HEK293 (cell line): ENCODE data around the gene SPINT2.
A peak's percentile ranks its signal among the peaks of the same experiment; 100 is the strongest.

Source experiments
- CTCF ChIA-PET: fragments of 350-600 bp; formaldehyde crosslinking; extraction: SDS; loops from one replicate; lab custom pipeline; 2021; ENCODE audit warnings: antibody characterized with exemption; lab: Yijun Ruan, JAX
- POLR2A ChIA-PET: fragments of 300-600 bp; formaldehyde crosslinking; extraction: SDS; loops from one replicate; lab custom pipeline; 2020; ENCODE audit warnings: antibody characterized with exemption, inconsistent platforms; lab: Yijun Ruan, JAX
- H3K27ac ChIP-seq: fragments of 200-500 bp; sonication (Bioruptor generic); 2 replicates; pipeline ENCODE4 v1.5.1; 2014; ENCODE audit warnings: low read depth, low read length, control low read depth, inconsistent platforms; ENCODE audit errors: extremely low read depth
- H3K36me3 ChIP-seq, 2 experiments: fragments of 200-500 bp in 1 of 2; sonication (Bioruptor generic) in 1 of 2; 1 replicate in 1 of 2; 2 replicates in 1 of 2; pipeline ENCODE4 v1.5.1; 2014 to 2017; ENCODE audit warnings: inconsistent platforms in 2 of 2, low read length in 2 of 2; ENCODE audit not compliant: control insufficient read depth in 2 of 2, insufficient read depth in 1 of 2
- H3K4me1 ChIP-seq: fragments of 200-500 bp; sonication (Bioruptor generic); 2 replicates; pipeline ENCODE4 v1.5.1; 2014; ENCODE audit warnings: mild to moderate bottlenecking, low read length, inconsistent platforms; ENCODE audit not compliant: control insufficient read depth, insufficient read depth
- H3K4me3 ChIP-seq: 2 replicates; pipeline ENCODE4 v1.5.1; 2011; ENCODE audit warnings: low read depth, mild to moderate bottlenecking, control low read depth, low read length, moderate library complexity
- H3K9me3 ChIP-seq: fragments of 200-500 bp; sonication (Bioruptor generic); 2 replicates; pipeline ENCODE4 v1.5.1; 2014; ENCODE audit warnings: low read depth, low read length, inconsistent platforms; ENCODE audit not compliant: control insufficient read depth, insufficient read depth
- GFI1B ChIP-seq: fragments of 450-650 bp; formaldehyde crosslinking; IDR thresholded peaks from 2 replicates; pipeline ENCODE4 v1.5.1; 2016; ENCODE audit warnings: missing biosample characterization, missing genetic modification characterization
- GLI2 ChIP-seq: fragments of 450-650 bp; formaldehyde crosslinking; IDR thresholded peaks from 2 replicates; pipeline ENCODE4; 2017; ENCODE audit warnings: missing biosample characterization, missing genetic modification characterization, low read depth, borderline replicate concordance
- MEIS1 ChIP-seq: sonication (generic); formaldehyde crosslinking; IDR thresholded peaks from 2 replicates; pipeline ENCODE4 v1.8.1; 2022; ENCODE audit warnings: missing genetic modification reagents, mild to moderate bottlenecking, borderline replicate concordance
- MZF1 ChIP-seq: fragments of 450-650 bp; formaldehyde crosslinking; IDR thresholded peaks from 2 replicates; pipeline ENCODE4 v1.5.1; 2017; ENCODE audit warnings: missing biosample characterization, missing genetic modification characterization, borderline replicate concordance
- SALL2 ChIP-seq: fragments of 450-650 bp; formaldehyde crosslinking; IDR thresholded peaks from 2 replicates; pipeline ENCODE4 v1.5.0; 2017; ENCODE audit warnings: missing biosample characterization, mild to moderate bottlenecking, missing genetic modification characterization, borderline replicate concordance
- SP7 ChIP-seq: fragments of 450-650 bp; formaldehyde crosslinking; IDR thresholded peaks from 2 replicates; pipeline ENCODE4 v1.5.1; 2016; ENCODE audit warnings: missing biosample characterization, missing genetic modification characterization
- TCF7L2 ChIP-seq: IDR thresholded peaks from 2 replicates; pipeline ENCODE4 v1.6.1; 2011; ENCODE audit warnings: low read depth, mild to moderate bottlenecking, inconsistent platforms, low read length, moderate library complexity, borderline replicate concordance
- WT1 ChIP-seq: fragments of 450-650 bp; formaldehyde crosslinking; IDR thresholded peaks from 2 replicates; pipeline ENCODE4 v1.5.1; 2016; ENCODE audit warnings: missing biosample characterization, missing genetic modification characterization
- YY1 ChIP-seq: fragments of 450-650 bp; formaldehyde crosslinking; IDR thresholded peaks from 2 replicates; pipeline ENCODE4 v1.5.1; 2018; ENCODE audit warnings: missing biosample characterization, missing genetic modification characterization
- ZNF114 ChIP-seq: fragments of 450-650 bp; formaldehyde crosslinking; IDR thresholded peaks from 2 replicates; pipeline ENCODE4 v1.5.0; 2017; ENCODE audit warnings: missing biosample characterization, missing genetic modification characterization
- ZNF155 ChIP-seq: fragments of 450-650 bp; formaldehyde crosslinking; IDR thresholded peaks from 2 replicates; pipeline ENCODE4 v1.5.1; 2016; ENCODE audit warnings: missing biosample characterization, missing genetic modification characterization
- ZNF2 ChIP-seq: fragments of 450-650 bp; formaldehyde crosslinking; IDR thresholded peaks from 2 replicates; pipeline ENCODE4 v1.5.1; 2016; ENCODE audit warnings: missing biosample characterization, missing genetic modification characterization
- ZNF311 ChIP-seq: fragments of 450-650 bp; formaldehyde crosslinking; IDR thresholded peaks from 2 replicates; pipeline ENCODE4 v1.5.1; 2017; ENCODE audit warnings: missing biosample characterization, missing genetic modification characterization, borderline replicate concordance
- ZNF324 ChIP-seq: fragments of 450-650 bp; formaldehyde crosslinking; IDR thresholded peaks from 2 replicates; pipeline ENCODE4 v1.5.1; 2016; ENCODE audit warnings: missing biosample characterization, missing genetic modification characterization
- ZNF37A ChIP-seq: fragments of 450-650 bp; IDR thresholded peaks from 2 replicates; pipeline ENCODE4 v1.5.1; 2018; ENCODE audit warnings: missing biosample characterization, missing genetic modification characterization
- ZNF426 ChIP-seq: fragments of 450-650 bp; formaldehyde crosslinking; IDR thresholded peaks from 2 replicates; pipeline ENCODE4 v1.5.1; 2017; ENCODE audit warnings: missing biosample characterization, missing genetic modification characterization, mild to moderate bottlenecking, inconsistent platforms, moderate library complexity
- ZNF521 ChIP-seq: fragments of 450-650 bp; formaldehyde crosslinking; IDR thresholded peaks from 2 replicates; pipeline ENCODE4 v1.5.1; 2017; ENCODE audit warnings: missing biosample characterization, mild to moderate bottlenecking, missing genetic modification characterization
- ZNF529 ChIP-seq: fragments of 450-650 bp; formaldehyde crosslinking; IDR thresholded peaks from 2 replicates; pipeline ENCODE4 v1.5.1; 2017; ENCODE audit warnings: missing genetic modification characterization, missing biosample characterization; ENCODE audit not compliant: insufficient replicate concordance
- ZNF548 ChIP-seq: fragments of 450-650 bp; formaldehyde crosslinking; IDR thresholded peaks from 2 replicates; pipeline ENCODE4 v1.5.1; 2016; ENCODE audit warnings: missing biosample characterization, missing genetic modification characterization
- ZNF558 ChIP-seq: fragments of 450-650 bp; formaldehyde crosslinking; IDR thresholded peaks from 2 replicates; pipeline ENCODE4 v1.5.1; 2016; ENCODE audit warnings: missing biosample characterization, missing genetic modification characterization
- ZNF561 ChIP-seq: fragments of 450-650 bp; IDR thresholded peaks from 2 replicates; pipeline ENCODE4 v1.5.1; 2018; ENCODE audit warnings: missing biosample characterization, missing genetic modification characterization, borderline replicate concordance
- ZNF626 ChIP-seq: fragments of 450-650 bp; sonication (Bioruptor Pico); formaldehyde crosslinking; IDR thresholded peaks from 2 replicates; pipeline ENCODE4 v1.5.1; 2018; ENCODE audit warnings: missing biosample characterization, missing genetic modification characterization, inconsistent platforms
- ZNF654 ChIP-seq: fragments of 450-650 bp; formaldehyde crosslinking; IDR thresholded peaks from 2 replicates; pipeline ENCODE4 v1.5.1; 2016; ENCODE audit warnings: low read depth, missing biosample characterization, missing genetic modification characterization
- ZNF660 ChIP-seq: fragments of 450-650 bp; IDR thresholded peaks from 2 replicates; pipeline ENCODE4 v1.5.1; 2018; ENCODE audit warnings: missing biosample characterization, mild to moderate bottlenecking, missing genetic modification characterization
- ZNF677 ChIP-seq: fragments of 450-650 bp; IDR thresholded peaks from 2 replicates; pipeline ENCODE4 v1.5.0; 2018; ENCODE audit warnings: missing biosample characterization, mild to moderate bottlenecking, missing genetic modification characterization, moderate library complexity
- ZNF777 ChIP-seq: fragments of 450-650 bp; formaldehyde crosslinking; IDR thresholded peaks from 2 replicates; pipeline ENCODE4 v1.5.1; 2017; ENCODE audit warnings: missing biosample characterization, missing genetic modification characterization, borderline replicate concordance
- ZNF785 ChIP-seq: fragments of 450-650 bp; formaldehyde crosslinking; IDR thresholded peaks from 2 replicates; pipeline ENCODE4 v1.5.1; 2016; ENCODE audit warnings: missing biosample characterization, missing genetic modification characterization
- TF ChIP-seq, protein P1 (sequence below): fragments of 450-650 bp; formaldehyde crosslinking; IDR thresholded peaks from 2 replicates; pipeline ENCODE4 v1.5.1; 2016; ENCODE audit warnings: missing biosample characterization, missing genetic modification characterization
- TF ChIP-seq, protein P2 (sequence below): fragments of 450-650 bp; formaldehyde crosslinking; IDR thresholded peaks from 2 replicates; pipeline ENCODE4 v1.5.0; 2017; ENCODE audit warnings: missing biosample characterization, missing genetic modification characterization, borderline replicate concordance
- TF ChIP-seq, protein P3 (sequence below): fragments of 450-650 bp; formaldehyde crosslinking; IDR thresholded peaks from 2 replicates; pipeline ENCODE4 v1.5.1; 2016; ENCODE audit warnings: missing biosample characterization, missing genetic modification characterization

Gene SPINT2

DNA sequence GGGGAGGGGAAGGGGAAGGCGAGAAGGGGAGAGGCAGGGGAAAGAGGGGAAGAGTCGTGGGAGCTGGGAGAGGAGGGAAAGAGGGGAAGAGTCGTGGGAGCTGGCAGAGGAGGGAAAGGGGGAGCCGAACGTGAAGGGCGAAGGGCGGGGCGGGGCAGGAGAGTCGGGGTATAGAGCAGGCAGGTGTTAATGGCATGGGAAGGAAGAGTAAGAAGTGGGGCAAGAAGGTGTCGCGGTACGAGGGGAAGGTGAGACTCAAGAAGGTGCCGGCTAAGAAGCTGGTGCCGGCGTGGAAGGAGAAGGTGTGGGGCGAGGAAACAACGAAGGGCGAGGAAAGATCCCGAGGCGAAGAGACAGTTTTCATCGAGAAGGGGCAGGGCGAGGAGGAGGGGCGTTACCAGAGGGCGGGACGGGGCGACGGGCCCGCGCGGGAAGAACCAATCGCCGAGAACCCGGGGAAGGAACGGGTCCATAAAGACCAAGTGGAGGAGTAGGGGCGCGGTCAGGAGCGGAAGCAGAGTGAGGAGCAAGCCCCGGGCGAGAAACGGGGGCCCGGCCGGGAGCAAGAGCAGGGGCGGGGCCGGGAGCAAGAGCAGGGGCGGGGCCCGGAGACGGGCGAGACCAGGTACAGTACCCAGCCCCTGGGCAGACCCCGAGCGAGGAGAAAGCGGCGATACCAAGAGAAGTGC is 71.7 kb downstream of the SPINT2 start:
- Histone ChIP-seq H3K9me3 (no peaks in the 10 kb centered on the region), H3K4me1 (peaks cover 14% of the 10 kb centered on the region), H3K27ac (peak overlapping the region; percentile 80), H3K4me3 (peak overlapping the region; percentile 66), H3K36me3 (peaks cover 0 to 4% of the 10 kb centered on the region in 2 experiments; a peak in 1 of 3 replicates)
- POLR2A ChIA-PET = interaction anchor here (0.6 to 5.5 kb wide), 8 partner anchors 23 to 111 kb away, joined by 3 to 83 read pairs (median 10); partner anchors contain the start of genes GGN, PSMD8 and SPRED3
- CTCF ChIA-PET = interaction anchor here (0.6 to 9.9 kb wide), 44 partner anchors 10 to 608 kb away, joined by 3 to 183 read pairs (median 4); partner anchors contain the start of genes FAM98C, PSMD8 and SPINT2
- peak; percentile 98 for TF ChIP-seq ZNF324 (tag by site-specific recombination)
- no peak for TF ChIP-seq SALL2
- no peak for TF ChIP-seq ZNF558 (tag by site-specific recombination)
- peak; percentile 58; the same call in 1 of the 2 replicates for TF ChIP-seq SP7 (tag by site-specific recombination)
- no peak; the same call in 1 of the 2 replicates for TF ChIP-seq ZNF548 (tag by site-specific recombination)
- peak; percentile 49; the same call in 1 of the 2 replicates for TF ChIP-seq ZNF2
- no peak for TF ChIP-seq ZNF529 (tag by site-specific recombination)
- TF ChIP-seq YY1 (tag by site-specific recombination) = no peak; the same call in 1 of the 2 replicates
- TF ChIP-seq TCF7L2 = no peak
- no peak for TF ChIP-seq ZNF654 (tag by site-specific recombination)
- no peak for TF ChIP-seq ZNF677
- no peak for TF ChIP-seq ZNF155 (tag by site-specific recombination)
- TF ChIP-seq MZF1 (tag by site-specific recombination) = peak; percentile 17; the same call in 1 of the 2 replicates
- no peak for TF ChIP-seq ZNF114 (tag by site-specific recombination)
- TF ChIP-seq MEIS1 (CRISPR knock-in tag) = no peak
- no peak for TF ChIP-seq ZNF37A
- TF ChIP-seq ZNF311 (tag by site-specific recombination) = no peak
- no peak for TF ChIP-seq ZNF561 (tag by site-specific recombination)
- TF ChIP-seq ZNF660 (tag by site-specific recombination) = no peak
- TF ChIP-seq ZNF426 (tag by site-specific recombination) = no peak
- TF ChIP-seq, protein P1, sequence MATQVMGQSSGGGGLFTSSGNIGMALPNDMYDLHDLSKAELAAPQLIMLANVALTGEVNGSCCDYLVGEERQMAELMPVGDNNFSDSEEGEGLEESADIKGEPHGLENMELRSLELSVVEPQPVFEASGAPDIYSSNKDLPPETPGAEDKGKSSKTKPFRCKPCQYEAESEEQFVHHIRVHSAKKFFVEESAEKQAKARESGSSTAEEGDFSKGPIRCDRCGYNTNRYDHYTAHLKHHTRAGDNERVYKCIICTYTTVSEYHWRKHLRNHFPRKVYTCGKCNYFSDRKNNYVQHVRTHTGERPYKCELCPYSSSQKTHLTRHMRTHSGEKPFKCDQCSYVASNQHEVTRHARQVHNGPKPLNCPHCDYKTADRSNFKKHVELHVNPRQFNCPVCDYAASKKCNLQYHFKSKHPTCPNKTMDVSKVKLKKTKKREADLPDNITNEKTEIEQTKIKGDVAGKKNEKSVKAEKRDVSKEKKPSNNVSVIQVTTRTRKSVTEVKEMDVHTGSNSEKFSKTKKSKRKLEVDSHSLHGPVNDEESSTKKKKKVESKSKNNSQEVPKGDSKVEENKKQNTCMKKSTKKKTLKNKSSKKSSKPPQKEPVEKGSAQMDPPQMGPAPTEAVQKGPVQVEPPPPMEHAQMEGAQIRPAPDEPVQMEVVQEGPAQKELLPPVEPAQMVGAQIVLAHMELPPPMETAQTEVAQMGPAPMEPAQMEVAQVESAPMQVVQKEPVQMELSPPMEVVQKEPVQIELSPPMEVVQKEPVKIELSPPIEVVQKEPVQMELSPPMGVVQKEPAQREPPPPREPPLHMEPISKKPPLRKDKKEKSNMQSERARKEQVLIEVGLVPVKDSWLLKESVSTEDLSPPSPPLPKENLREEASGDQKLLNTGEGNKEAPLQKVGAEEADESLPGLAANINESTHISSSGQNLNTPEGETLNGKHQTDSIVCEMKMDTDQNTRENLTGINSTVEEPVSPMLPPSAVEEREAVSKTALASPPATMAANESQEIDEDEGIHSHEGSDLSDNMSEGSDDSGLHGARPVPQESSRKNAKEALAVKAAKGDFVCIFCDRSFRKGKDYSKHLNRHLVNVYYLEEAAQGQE (tag by site-specific recombination) = peak; percentile 74
- TF ChIP-seq ZNF785 = peak; percentile 96; the same call in 1 of the 2 replicates
- no peak for TF ChIP-seq ZNF521 (tag by site-specific recombination)
- TF ChIP-seq, protein P2, sequence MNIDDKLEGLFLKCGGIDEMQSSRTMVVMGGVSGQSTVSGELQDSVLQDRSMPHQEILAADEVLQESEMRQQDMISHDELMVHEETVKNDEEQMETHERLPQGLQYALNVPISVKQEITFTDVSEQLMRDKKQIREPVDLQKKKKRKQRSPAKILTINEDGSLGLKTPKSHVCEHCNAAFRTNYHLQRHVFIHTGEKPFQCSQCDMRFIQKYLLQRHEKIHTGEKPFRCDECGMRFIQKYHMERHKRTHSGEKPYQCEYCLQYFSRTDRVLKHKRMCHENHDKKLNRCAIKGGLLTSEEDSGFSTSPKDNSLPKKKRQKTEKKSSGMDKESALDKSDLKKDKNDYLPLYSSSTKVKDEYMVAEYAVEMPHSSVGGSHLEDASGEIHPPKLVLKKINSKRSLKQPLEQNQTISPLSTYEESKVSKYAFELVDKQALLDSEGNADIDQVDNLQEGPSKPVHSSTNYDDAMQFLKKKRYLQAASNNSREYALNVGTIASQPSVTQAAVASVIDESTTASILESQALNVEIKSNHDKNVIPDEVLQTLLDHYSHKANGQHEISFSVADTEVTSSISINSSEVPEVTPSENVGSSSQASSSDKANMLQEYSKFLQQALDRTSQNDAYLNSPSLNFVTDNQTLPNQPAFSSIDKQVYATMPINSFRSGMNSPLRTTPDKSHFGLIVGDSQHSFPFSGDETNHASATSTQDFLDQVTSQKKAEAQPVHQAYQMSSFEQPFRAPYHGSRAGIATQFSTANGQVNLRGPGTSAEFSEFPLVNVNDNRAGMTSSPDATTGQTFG = no peak; the same call in 1 of the 2 replicates
- TF ChIP-seq ZNF626 (tag by site-specific recombination) = no peak
- peak; percentile 99 for TF ChIP-seq ZNF777 (tag by site-specific recombination)
- TF ChIP-seq, protein P3, sequence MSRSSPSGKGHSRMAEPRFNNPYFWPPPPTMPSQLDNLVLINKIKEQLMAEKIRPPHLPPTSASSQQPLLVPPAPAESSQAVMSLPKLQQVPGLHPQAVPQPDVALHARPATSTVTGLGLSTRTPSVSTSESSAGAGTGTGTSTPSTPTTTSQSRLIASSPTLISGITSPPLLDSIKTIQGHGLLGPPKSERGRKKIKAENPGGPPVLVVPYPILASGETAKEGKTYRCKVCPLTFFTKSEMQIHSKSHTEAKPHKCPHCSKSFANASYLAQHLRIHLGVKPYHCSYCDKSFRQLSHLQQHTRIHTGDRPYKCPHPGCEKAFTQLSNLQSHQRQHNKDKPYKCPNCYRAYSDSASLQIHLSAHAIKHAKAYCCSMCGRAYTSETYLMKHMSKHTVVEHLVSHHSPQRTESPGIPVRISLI = no peak
- TF ChIP-seq GFI1B (tag by site-specific recombination) = no peak
- no peak for TF ChIP-seq GLI2 (tag by site-specific recombination)
- peak; percentile 69; the same call in 1 of the 2 replicates for TF ChIP-seq WT1 (tag by site-specific recombination)
